Neuron (in vitro differentiated cells): ENCODE data around the gene CNPY4.

ENCODE experiments used
- H2AFZ ChIP-seq: one replicate; pipeline ENCODE4 v1.6.1; 2013; ENCODE audit warnings: low read depth, mild to moderate bottlenecking, inconsistent platforms, low read length, moderate library complexity
- H3K27me3 ChIP-seq: one replicate; pipeline ENCODE4 v1.6.1; 2013; ENCODE audit warnings: low read length; ENCODE audit not compliant: insufficient read depth
- H3K36me3 ChIP-seq: one replicate; pipeline ENCODE4 v1.6.1; 2013; ENCODE audit warnings: low read length; ENCODE audit not compliant: insufficient read depth
- H3K4me1 ChIP-seq: one replicate; pipeline ENCODE4 v1.6.1; 2013; ENCODE audit warnings: low read length; ENCODE audit not compliant: insufficient read depth
- H3K4me3 ChIP-seq: 2 replicates; pipeline ENCODE4 v1.5.1; 2013; ENCODE audit warnings: mild to moderate bottlenecking, low read length, moderate library complexity
- H3K9me3 ChIP-seq: one replicate; pipeline ENCODE4 v1.6.1; 2013; ENCODE audit warnings: low read length

CNPY4 gene, protein sequence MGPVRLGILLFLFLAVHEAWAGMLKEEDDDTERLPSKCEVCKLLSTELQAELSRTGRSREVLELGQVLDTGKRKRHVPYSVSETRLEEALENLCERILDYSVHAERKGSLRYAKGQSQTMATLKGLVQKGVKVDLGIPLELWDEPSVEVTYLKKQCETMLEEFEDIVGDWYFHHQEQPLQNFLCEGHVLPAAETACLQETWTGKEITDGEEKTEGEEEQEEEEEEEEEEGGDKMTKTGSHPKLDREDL

DNA sequence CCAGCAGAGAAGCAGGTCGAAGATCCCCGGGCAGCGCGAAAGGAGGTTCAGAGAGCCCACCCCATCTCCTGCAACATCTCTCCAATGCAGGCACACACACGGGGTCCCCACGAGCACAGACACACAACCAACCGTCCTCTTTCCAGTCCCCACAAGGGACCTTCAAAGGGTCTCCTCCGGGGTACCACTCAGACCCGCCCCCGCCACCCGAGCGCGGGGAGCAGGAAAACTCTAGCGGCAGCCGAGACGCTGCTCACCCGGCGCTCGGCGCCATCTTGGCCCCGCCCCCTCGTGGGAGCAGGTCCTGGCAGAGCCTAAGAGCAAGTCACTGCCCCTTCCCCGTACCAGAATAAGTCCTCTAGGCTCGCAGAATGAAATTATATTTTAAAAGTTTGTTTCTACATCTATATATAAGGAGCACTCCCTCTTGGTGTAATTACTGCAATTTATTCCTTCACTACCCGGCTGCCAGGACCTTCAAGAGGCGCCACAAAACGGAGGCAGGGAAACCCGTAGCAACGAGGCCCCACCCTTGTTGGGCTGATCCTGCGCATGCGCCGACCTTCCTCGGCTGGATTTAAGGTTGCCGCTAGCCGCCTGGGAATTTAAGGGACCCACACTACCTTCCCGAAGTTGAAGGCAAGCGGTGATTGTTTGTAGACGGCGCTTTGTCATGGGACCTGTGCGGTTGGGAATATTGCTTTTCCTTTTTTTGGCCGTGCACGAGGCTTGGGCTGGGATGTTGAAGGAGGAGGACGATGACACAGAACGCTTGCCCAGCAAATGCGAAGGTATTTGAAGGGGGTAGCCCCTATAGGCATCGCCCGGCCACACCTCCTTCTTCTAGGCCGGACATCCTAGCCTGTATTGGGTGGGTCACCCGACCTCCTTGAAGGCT, at the start of gene CNPY4, which contains the start of gene TAF6:
Gene CNPY4 (plus strand): TSS at position 563 of the 898 bp plus-strand sequence. CDS start 111 bp downstream, at position 674.
Gene TAF6 (minus strand): TSS at position 287 of the 898 bp plus-strand sequence. CDS start 5,149 bp downstream, outside the sequence.
- Histone ChIP-seq H3K36me3 (peaks cover 11% of the 10 kb centered on the region), H3K4me3 (peak within 1 kb of the TSS; percentile 70), H2AFZ (peak within 1 kb of the TSS; percentile 51), H3K4me1 (peaks cover 12% of the 10 kb centered on the region), H3K9me3 (no peaks in the 10 kb centered on the region), H3K27me3 (no peaks in the 10 kb centered on the region)

DNA sequence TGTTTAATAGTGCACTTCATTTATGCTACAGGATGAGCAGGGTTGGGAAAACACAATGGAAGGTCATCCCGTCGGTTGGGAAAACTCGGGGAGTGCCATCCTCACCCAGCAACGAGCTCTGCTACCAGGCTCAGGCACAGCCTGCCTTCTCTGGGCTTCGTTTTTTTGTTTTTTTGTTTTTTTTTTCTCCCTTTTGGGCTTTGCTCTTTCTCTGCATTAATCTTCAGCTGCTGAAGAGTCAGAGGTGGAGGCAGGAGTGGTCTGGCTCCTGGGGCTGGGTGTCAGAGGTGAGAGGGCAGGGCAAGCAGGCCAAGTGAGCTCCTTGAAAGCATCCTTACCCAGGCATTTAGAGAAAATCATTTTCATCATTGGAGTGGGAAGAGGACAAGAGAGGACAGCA, 49.4 kb upstream of the CNPY4 start:
- H3K4me3 ChIP-seq: no peak overlapping the region
- H3K27me3 ChIP-seq: no peaks in the 10 kb centered on the region
- peaks cover 73% of the 10 kb centered on the region for H3K36me3 ChIP-seq
- peaks cover 48% of the 10 kb centered on the region for H3K9me3 ChIP-seq
- H3K4me1 ChIP-seq: no peaks in the 10 kb centered on the region
- H2AFZ ChIP-seq: no peak overlapping the region

DNA sequence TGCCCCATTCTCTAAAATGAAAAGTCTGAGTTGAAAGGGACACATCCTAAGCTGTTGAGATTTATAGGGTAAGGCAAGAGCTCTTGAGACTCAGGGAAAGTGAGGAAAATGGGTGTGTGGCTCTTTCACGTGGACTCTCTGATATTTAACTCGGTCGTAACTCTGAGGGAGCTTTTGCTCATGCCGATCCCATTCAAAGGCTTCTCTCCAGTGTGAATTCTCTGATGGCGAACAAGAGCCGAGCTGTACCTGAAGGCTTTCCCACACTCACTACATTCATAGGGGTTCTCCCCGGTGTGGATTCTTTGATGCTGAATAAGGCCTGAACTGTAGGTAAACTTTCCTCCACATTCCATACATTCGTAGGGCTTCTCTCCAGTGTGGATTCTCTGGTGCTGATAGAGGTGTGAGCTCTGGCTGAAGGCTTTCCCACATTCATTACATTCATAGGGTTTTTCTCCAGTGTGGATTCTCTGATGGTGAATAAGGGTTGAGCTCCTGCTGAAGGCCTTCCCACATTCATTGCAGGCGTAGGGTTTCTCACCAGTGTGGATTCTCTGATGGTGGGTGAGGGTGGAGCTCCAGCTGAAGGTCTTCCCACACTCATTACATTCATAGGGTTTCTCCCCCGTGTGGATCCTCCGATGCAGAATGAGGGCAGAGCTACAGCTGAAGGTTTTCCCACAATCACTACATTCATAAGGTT, 48.3 kb upstream of the CNPY4 start:
- no peaks in the 10 kb centered on the region for H3K27me3 ChIP-seq
- H2AFZ ChIP-seq: no peak overlapping the region
- peaks cover 55% of the 10 kb centered on the region for H3K9me3 ChIP-seq
- no peak overlapping the region for H3K4me3 ChIP-seq
- H3K36me3 ChIP-seq: peaks cover 77% of the 10 kb centered on the region
- no peaks in the 10 kb centered on the region for H3K4me1 ChIP-seq

DNA sequence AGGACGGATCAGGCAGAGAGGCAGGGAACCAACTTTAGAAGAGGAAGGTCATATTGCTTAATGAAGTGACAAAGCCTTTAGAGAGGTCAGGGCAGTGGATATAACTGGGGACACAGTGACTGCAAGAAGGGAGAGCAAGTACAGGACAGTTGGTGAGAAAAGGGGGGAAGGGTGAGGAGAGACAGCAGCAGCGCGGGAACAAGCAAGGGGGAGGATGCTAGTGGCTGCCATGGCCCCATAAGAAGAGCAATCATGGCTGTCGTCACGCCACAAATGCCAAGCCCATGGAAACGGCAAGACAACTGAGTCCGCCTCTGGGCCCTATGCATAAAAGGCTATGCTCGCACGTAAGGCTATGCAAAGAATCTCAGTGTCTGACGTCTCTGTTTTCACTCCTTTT, 47.0 kb upstream of the CNPY4 start:
- Histone ChIP-seq H3K4me3 (no peak overlapping the region), H2AFZ (no peak overlapping the region), H3K9me3 (peaks cover 60% of the 10 kb centered on the region), H3K27me3 (no peaks in the 10 kb centered on the region), H3K4me1 (no peaks in the 10 kb centered on the region), H3K36me3 (peaks cover 88% of the 10 kb centered on the region)

DNA sequence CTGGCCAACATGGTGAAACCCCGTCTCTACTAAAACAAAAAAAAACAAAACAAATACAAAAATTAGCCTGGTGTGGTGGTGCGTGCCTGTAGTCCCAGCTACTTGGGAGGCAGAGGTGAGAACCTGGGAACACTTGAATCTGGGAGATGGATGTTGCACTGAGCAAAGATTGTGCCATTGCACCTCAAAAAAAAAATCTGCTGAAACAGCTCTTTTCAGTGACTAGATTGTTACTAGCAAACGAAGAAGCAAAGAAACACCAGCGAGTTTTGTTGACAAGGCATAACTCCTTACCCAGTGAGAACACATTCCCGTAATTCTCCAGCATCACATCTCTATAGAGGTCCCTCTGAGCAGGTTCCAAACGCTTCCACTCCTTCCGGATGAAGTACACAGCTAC, 44.6 kb upstream of the CNPY4 start:
- H3K4me1 ChIP-seq: peaks cover 10% of the 10 kb centered on the region
- no peak overlapping the region for H2AFZ ChIP-seq
- no peaks in the 10 kb centered on the region for H3K27me3 ChIP-seq
- peaks cover 60% of the 10 kb centered on the region for H3K9me3 ChIP-seq
- no peak overlapping the region for H3K4me3 ChIP-seq
- H3K36me3 ChIP-seq: peaks cover 96% of the 10 kb centered on the region

DNA sequence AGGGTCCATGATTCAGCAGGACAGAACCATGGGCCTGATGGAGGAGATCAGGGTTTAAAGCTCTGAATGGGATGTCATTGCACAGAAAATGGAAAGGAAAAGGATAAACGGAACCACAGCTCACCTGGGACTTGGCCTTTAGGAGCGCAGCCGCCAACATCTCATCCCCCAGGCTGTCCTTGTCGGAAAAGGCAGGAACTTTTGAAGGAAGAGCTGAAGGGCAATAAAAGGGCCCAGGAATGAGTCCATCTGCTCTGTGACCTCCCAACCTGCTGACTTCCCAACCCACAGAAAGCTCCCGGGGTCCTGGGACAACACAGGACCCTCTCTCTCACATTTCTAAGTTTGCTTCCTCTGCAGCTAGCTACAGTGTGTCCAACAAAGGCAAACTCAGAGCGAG, 44.0 kb upstream of the CNPY4 start:
- H3K9me3 ChIP-seq: peaks cover 54% of the 10 kb centered on the region
- peaks cover 94% of the 10 kb centered on the region for H3K36me3 ChIP-seq
- H3K27me3 ChIP-seq: no peaks in the 10 kb centered on the region
- H3K4me1 ChIP-seq: peaks cover 16% of the 10 kb centered on the region
- H3K4me3 ChIP-seq: no peak overlapping the region
- H2AFZ ChIP-seq: no peak overlapping the region

DNA sequence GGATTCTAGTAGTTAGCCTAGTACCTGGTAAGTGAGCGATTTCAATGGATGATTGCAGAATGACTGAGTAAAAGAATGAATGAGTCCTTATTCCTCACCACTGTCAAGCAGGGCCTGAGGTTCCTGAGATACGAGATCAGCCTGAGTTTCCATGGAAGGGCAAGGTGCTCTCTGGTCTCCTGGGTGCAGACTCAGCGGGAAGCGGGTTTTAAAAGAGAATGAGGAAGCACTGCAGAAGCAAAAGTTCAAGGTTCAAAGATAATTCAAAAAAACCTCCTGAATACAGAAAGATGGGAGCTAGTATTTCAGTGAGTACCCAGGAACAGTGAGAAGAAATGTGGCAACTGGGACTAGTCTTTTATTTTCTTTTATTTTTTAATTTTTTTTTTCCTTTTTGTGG, 42.2 kb upstream of the CNPY4 start:
- H3K27me3 ChIP-seq: no peaks in the 10 kb centered on the region
- no peak overlapping the region for H2AFZ ChIP-seq
- peaks cover 19% of the 10 kb centered on the region for H3K4me1 ChIP-seq
- H3K4me3 ChIP-seq: no peak overlapping the region
- peaks cover 77% of the 10 kb centered on the region for H3K36me3 ChIP-seq
- peaks cover 37% of the 10 kb centered on the region for H3K9me3 ChIP-seq

DNA sequence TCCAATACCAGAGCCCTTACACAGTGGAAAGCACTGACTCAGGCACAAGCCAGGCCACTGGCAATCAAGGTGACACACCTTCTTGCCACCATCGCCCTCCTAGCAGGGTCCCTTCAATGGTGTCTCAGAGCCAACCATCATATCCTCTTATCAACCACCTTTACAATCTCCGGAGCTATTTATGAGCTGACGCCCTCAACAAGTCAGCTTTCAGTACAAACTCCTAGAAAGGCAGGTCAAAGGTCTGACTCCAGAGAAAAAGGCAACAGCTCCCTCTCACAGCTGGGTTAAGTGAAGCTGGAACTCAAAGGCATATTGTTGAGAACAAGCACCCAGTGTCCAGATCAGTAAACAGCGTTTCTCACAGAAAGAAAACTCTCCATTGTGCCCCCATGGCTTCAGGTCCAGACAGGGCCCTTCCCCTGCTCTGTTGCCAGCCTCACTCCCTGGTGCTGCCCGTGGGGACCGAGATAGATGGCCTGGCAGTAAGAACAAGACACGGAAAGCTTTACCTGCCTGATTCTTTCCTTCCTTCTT, 40.3 kb upstream of the CNPY4 start:
- Histone ChIP-seq H2AFZ (no peak overlapping the region), H3K4me3 (no peak overlapping the region)

DNA sequence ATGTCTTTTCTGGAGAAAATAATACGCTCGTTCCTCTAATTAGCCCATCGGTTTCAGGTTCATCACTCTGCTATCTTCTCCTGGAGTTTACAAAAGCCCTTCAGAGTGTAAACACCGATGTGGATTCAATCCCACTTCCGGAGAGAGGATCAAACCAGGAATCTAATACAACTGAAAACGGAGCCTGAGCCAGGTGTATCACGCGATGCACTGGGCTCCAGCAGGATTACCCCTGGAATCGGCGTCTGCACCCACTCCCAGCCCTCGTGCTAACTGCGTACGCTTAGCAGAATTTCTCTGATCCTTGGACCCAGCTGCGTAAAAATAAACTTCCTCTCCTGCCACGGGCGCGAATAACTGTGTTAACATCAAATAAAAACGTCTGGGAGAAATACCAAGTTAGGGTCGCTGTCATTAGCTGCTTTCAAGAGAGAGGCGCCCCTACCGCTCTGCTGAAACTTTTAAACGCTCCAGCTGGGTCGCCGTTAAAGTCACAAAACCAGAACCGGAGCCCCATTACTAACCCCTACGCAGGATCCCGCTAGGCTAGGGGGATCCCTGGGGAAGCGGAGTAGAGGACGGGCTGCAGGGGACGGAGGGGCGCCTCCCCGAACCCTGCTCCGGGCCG, 38.4 kb upstream of the CNPY4 start:
- peak overlapping the region; percentile 99 for H3K4me3 ChIP-seq
- H3K9me3 ChIP-seq: peaks cover 6% of the 10 kb centered on the region
- H2AFZ ChIP-seq: no peak overlapping the region
- H3K36me3 ChIP-seq: peaks cover 38% of the 10 kb centered on the region
- peaks cover 24% of the 10 kb centered on the region for H3K4me1 ChIP-seq
- no peaks in the 10 kb centered on the region for H3K27me3 ChIP-seq

More for the DNA sequence above, 40.3 kb upstream of the CNPY4 start:
- Histone ChIP-seq H3K27me3 (no peaks in the 10 kb centered on the region), H3K4me1 (peaks cover 24% of the 10 kb centered on the region), H3K36me3 (peaks cover 58% of the 10 kb centered on the region), H3K9me3 (peaks cover 20% of the 10 kb centered on the region)

DNA sequence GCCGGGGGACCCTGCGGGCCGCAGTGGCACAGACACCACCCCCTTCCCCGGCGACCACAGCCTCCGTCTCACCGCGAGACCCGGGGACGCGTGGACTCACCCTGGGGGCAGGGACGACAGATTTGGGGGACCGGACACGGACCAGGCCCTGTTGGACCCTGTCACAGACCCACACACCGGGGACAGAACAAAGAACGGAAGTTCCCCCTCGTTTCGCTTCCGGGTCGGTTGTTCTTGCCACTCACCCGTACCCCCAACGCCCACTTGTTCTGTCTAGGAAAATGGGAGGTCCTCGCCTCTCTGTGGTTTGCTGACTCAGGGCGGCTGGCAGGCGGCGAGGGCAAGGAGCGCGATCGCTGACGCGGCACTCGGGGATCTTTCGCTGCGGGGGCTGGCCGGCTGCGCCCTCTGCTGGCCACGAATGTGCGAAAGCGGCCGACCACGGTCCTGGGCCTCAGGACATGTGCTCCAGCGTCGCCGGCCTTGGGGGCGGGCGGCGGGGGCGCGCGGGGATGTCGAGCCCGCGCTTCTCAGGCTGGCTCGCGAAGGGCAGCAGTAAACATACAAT, 37.8 kb upstream of the CNPY4 start, which contains the start of gene ZNF3:
Gene ZNF3 (minus strand): TSS at position 189 of the 568 bp plus-strand sequence. CDS start 4,366 bp downstream, outside the sequence.
- H3K4me1 ChIP-seq: peaks cover 24% of the 10 kb centered on the region
- H3K4me3 ChIP-seq: peak within 1 kb of the TSS; percentile 99
- H2AFZ ChIP-seq: peak within 1 kb of the TSS; percentile 23
- peaks cover 6% of the 10 kb centered on the region for H3K9me3 ChIP-seq
- H3K27me3 ChIP-seq: no peaks in the 10 kb centered on the region
- peaks cover 32% of the 10 kb centered on the region for H3K36me3 ChIP-seq

DNA sequence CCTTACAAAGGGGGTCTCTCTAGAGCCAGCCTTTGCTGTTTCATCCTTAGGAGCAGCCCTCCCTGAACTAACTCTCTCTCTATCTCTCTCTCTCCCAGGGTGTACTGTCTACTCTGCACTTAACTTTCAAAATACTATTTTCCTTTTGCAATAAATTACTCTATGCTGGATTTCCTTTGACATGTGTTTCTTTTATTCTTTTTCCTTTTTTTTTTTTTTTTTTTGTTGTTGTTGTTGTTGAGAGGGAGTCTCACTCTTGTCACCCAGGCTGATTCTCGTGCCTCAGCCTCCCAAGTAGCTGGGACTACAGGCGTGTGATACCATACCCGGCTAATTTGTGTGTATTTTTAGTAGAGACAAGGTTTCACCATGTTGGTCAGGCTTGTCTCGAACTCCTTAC, 36.5 kb upstream of the CNPY4 start:
- peak overlapping the region; percentile 23 for H2AFZ ChIP-seq
- no peaks in the 10 kb centered on the region for H3K27me3 ChIP-seq
- H3K4me1 ChIP-seq: peaks cover 24% of the 10 kb centered on the region
- peaks cover 23% of the 10 kb centered on the region for H3K36me3 ChIP-seq
- H3K9me3 ChIP-seq: peaks cover 2% of the 10 kb centered on the region
- H3K4me3 ChIP-seq: peak overlapping the region; percentile 99

DNA sequence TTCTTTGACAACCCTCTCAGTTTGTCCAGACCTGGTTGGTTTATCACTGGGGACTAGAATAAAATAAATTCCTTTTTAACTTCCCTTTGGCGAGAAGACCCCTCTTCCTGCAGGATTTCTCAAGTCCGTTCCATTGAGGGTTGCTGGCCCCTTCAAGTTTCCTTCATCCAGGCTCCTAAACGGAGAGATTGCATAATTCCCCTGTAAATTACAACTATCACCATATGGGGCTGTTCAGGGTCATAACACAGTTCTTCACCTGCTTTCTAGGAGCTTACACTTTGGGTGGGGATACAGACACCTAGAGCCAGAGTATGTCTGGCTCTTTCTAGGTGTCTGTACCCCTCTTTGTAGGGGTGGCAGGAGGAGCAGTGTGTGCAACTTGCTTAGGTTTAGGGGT, 33.9 kb upstream of the CNPY4 start:
- Histone ChIP-seq H3K4me1 (peaks cover 13% of the 10 kb centered on the region), H2AFZ (no peak overlapping the region), H3K27me3 (no peaks in the 10 kb centered on the region), H3K4me3 (no peak overlapping the region), H3K36me3 (peaks cover 3% of the 10 kb centered on the region), H3K9me3 (no peaks in the 10 kb centered on the region)
